Uterus (tissue), 2 donors: ENCODE data around the gene ZNF750.

Source experiments
- CTCF ChIP-seq, 4 experiments: fragments of 200-600 bp in 2 of 4; fragments of 450-650 bp in 2 of 4; sonication (generic) in 2 of 4; IDR thresholded peaks; one replicate each; pipeline ENCODE4 v1.5.1; 2016 to 2019; ENCODE audit warnings: antibody characterized with exemption in 4 of 4, mild to moderate bottlenecking in 2 of 4, moderate library complexity in 1 of 4
- POLR2A ChIP-seq, 2 donors: fragments of 450-650 bp; IDR thresholded peaks; one replicate each; pipeline ENCODE4 v1.6.1; 2016; ENCODE audit warnings: antibody characterized with exemption in 2 of 2, mild to moderate bottlenecking in 1 of 2, moderate library complexity in 1 of 2

GRCh38 chr17:82836823-82837357 is 2.9 kb downstream of the ZNF750 start:
- no peak for TF ChIP-seq CTCF (IDR thresholded peaks at IDR 0.05)
- no peak for TF ChIP-seq POLR2A (IDR thresholded peaks at IDR 0.05)
